Measurements from ENCODE around the gene CISD3.

GRCh38 chr17:38745545-38745944, 15.4 kb downstream of the CISD3 start:
- TF ChIP-seq CTCF (IDR thresholded peaks at IDR 0.05) (no peak), POLR2AphosphoS5 (IDR thresholded peaks at IDR 0.05) (no peak), POLR2A (IDR thresholded peaks at IDR 0.05) (no peak)
